Measurements from ENCODE around the gene UCK2. TPM values are rescaled to one million over a fixed set of nuclear protein-coding genes. Genes with fewer than 3 reads are reported as not detected.

The UCK2 gene
- total and polyA plus RNA-seq, 9 of the 15 experiments (the other 6 are each of a cell fraction or from before 2014, with no cell fraction given) = 71.6 to 145 (median 95.8) TPM

GRCh38 chr1:165836664-165837482 is 9.5 kb downstream of the UCK2 start (continued):
- TF ChIP-seq RREB1 (CRISPR knock-in tag; IDR thresholded peaks at IDR 0.05) = peak; percentile 48; the same call in 1 of the 2 replicates
- peak; percentile 86 for TF ChIP-seq PKNOX1 (IDR thresholded peaks at IDR 0.05)
- TF ChIP-seq RBM34 (IDR thresholded peaks at IDR 0.05; ENCODE audit: borderline replicate concordance, insufficient read depth, low read length) = no peak
- no peak for TF ChIP-seq ZNF217 (CRISPR knock-in tag; IDR thresholded peaks at IDR 0.05)
- peak in 1 of 2 experiments; percentile 69 for TF ChIP-seq AFF1 (IDR thresholded peaks at IDR 0.05; ENCODE audit: low read depth in 1 of 2, partially characterized antibody in 2 of 2)
- TF ChIP-seq MAZ (CRISPR knock-in tag; conservative IDR thresholded peaks at IDR 0.05 in 1 of 2, IDR thresholded peaks at IDR 0.05 in 1 of 2) = no peak
- TF ChIP-seq SNAPC5 (CRISPR knock-in tag; IDR thresholded peaks at IDR 0.05) = no peak
- no peak for TF ChIP-seq ZKSCAN8 (CRISPR knock-in tag; IDR thresholded peaks at IDR 0.05)
- no peak for TF ChIP-seq HSF4 (CRISPR knock-in tag; IDR thresholded peaks at IDR 0.05; ENCODE audit: borderline replicate concordance)
- TF ChIP-seq ZNF740 (CRISPR knock-in tag; IDR thresholded peaks at IDR 0.05) = no peak
- TF ChIP-seq ZNF740 (tag; IDR thresholded peaks at IDR 0.05) = no peak
- TF ChIP-seq MBD2 (IDR thresholded peaks at IDR 0.05; ENCODE audit: borderline replicate concordance, low read depth) = no peak
- no peak for TF ChIP-seq RBM39 (optimal IDR thresholded peaks at IDR 0.05; ENCODE audit: low read depth, low read length)
- TF ChIP-seq TAF15 (IDR thresholded peaks at IDR 0.05; ENCODE audit: low read depth, low read length) = no peak

All from K562 (cell line).